ENCODE results near the gene GNRH2. TPM values are rescaled to one million over a fixed set of nuclear protein-coding genes. Genes with fewer than 3 reads are reported as not detected.

Gene GNRH2
- total and polyA plus RNA-seq, 2 of the 8 experiments (the other 6 are each of a cell fraction or from before 2014, with no cell fraction given) = 0.09 to 0.82 TPM

- Histone ChIP-seq H3K4me2 (ENCODE audit: insufficient read depth in 1 of 2, low read depth in 2 of 2, low read length in 2 of 2) (peak overlapping the region in 1 of 2 experiments; percentile 78; a peak in 2 of 4 replicates), H3K4me3 (ENCODE audit: extremely low read depth in 1 of 4, insufficient read depth in 2 of 4, low read depth in 3 of 4, low read length in 4 of 4) (0 out of 8 replicates have a peak overlapping the region, but pooled peaks of 1 of the 4 experiments have one; percentile 99), H2BK5ac (ENCODE audit: low read depth, low read length) (no peak overlapping the region), H2BK15ac (ENCODE audit: low read length) (peak overlapping the region; percentile 61; the same call in 1 of the 2 replicates), H2BK120ac (replicated peaks; ENCODE audit: low read depth, low read length) (no peak overlapping the region), H3K9me3 (ENCODE audit: insufficient read depth in 2 of 2, low read depth in 1 of 2, low read length in 1 of 2) (no peaks in the 10 kb centered on the region), H4K20me1 (replicated peaks in 1 of 2; ENCODE audit: control insufficient read depth in 1 of 2, insufficient read depth in 2 of 2, low read length in 2 of 2) (peaks cover 0 to 2% of the 10 kb centered on the region in 2 experiments), H2AFZ (ENCODE audit: low read length) (no peak overlapping the region), H3K4me1 (replicated peaks in 1 of 4; ENCODE audit: control insufficient read depth in 3 of 4, insufficient read depth in 4 of 4, low read length in 3 of 4) (peaks cover 2 to 12% (median 9%) of the 10 kb centered on the region in 4 experiments; a peak in 6 of 7 replicates), H2BK20ac (ENCODE audit: low read length) (no peak overlapping the region), H3K56ac (replicated peaks; ENCODE audit: insufficient read length, low read depth, low read length) (no peak overlapping the region), H3K36me3 (ENCODE audit: control insufficient read depth in 2 of 4, insufficient read depth in 4 of 4, low read length in 3 of 4) (peaks cover 11 to 26% (median 24%) of the 10 kb centered on the region in 4 experiments; a peak in 7 of 8 replicates), H3K23me2 (ENCODE audit: low read depth, low read length) (peaks cover 8% of the 10 kb centered on the region), H4K91ac (replicated peaks; ENCODE audit: insufficient read length, low read length) (no peak overlapping the region), H2BK12ac (ENCODE audit: low read depth, low read length) (no peak overlapping the region), H3K27ac (ENCODE audit: low read depth, low read length) (no peak overlapping the region), H4K5ac (ENCODE audit: insufficient read length, low read depth, low read length) (no peak overlapping the region), H2AK5ac (ENCODE audit: low read depth, low read length) (peak overlapping the region; percentile 76; the same call in 1 of the 2 replicates), H3K9ac (replicated peaks in 1 of 4; ENCODE audit: extremely low read depth in 1 of 4, low read depth in 3 of 4, low read length in 3 of 4) (no peak overlapping the region), H3K27me3 (replicated peaks in 1 of 4; ENCODE audit: control insufficient read depth in 3 of 4, extremely low read depth in 1 of 4, insufficient read depth in 3 of 4, low read length in 3 of 4) (no peaks in the 10 kb centered on the region), H3K79me2 (ENCODE audit: control insufficient read depth in 1 of 2, insufficient read depth in 2 of 2, low read length in 2 of 2) (peaks cover 0 to 6% of the 10 kb centered on the region in 2 experiments; a peak in 1 of 4 replicates), H3K18ac (ENCODE audit: extremely low read depth, low read length) (no peak overlapping the region), H3K14ac (ENCODE audit: insufficient read length) (no peak overlapping the region), H3K23ac (ENCODE audit: insufficient read length) (no peak overlapping the region), H3K79me1 (ENCODE audit: low read depth, low read length) (peaks cover 5% of the 10 kb centered on the region), H4K8ac (ENCODE audit: extremely low read depth, insufficient read depth, low read length) (no peak overlapping the region), H3K4ac (replicated peaks; ENCODE audit: insufficient read length, low read depth, low read length) (no peak overlapping the region)
- FAIRE-seq = no peak
- DNase-seq (ENCODE audit: low read depth in 1 of 2, low spot score in 2 of 2) = no peak
- CTCF ChIA-PET (ENCODE audit: partially characterized antibody) = interaction anchor here (0.5 to 1.3 kb wide), 2 partner anchors 8 to 203 kb away, joined by 3 to 5 read pairs; no protein-coding TSS in a partner anchor
- WGBS, 2 experiments (ENCODE audit: extremely low coverage in 1 of 2, insufficient coverage in 1 of 2, insufficient read length in 1 of 2, insufficient replicate concordance in 2 of 2, low coverage in 1 of 2, low lambda C conversion rate in 2 of 2, missing lambda C conversion rate in 1 of 2) = 85% methylated on average over 6 of the region's 8 CpGs; no CpG with 5 or more reads in 1 of the 2 experiments
- no peak for TF ChIP-seq TBP (IDR thresholded peaks at IDR 0.05; ENCODE audit: low read depth, low read length)
- no peak for TF ChIP-seq HDAC6 (IDR thresholded peaks at IDR 0.05; ENCODE audit: low read depth, low read length)
- no peak for TF ChIP-seq SIRT6 (IDR thresholded peaks at IDR 0.05; ENCODE audit: low read length)
- no peak for TF ChIP-seq SP4 (IDR thresholded peaks at IDR 0.05; ENCODE audit: low read length)
- no peak for TF ChIP-seq POU5F1 (IDR thresholded peaks at IDR 0.05; ENCODE audit: low read depth, low read length)
- TF ChIP-seq FOSL1 (IDR thresholded peaks at IDR 0.05; ENCODE audit: insufficient read depth, low read depth, low read length) = no peak
- TF ChIP-seq E2F6 (IDR thresholded peaks at IDR 0.05) = no peak
- POLR2A ChIA-PET (ENCODE audit: partially characterized antibody) = interaction anchor here (1.1 to 1.8 kb wide), 3 partner anchors 12 to 164 kb away, joined by 3 to 6 read pairs (median 4); partner anchors contain the start of gene ITPA
Observed at GRCh38 chr20:3044336-3044965, 1.0 kb downstream of the GNRH2 start.

All from H1 (cell line).